ENCODE results near the gene ENTREP3.

- peak; percentile 81 to 94 (median 85) for TF ChIP-seq CTCF (IDR thresholded peaks at IDR 0.05)
- TF ChIP-seq POLR2A (IDR thresholded peaks at IDR 0.05) = no peak
These were observed 22.0 kb upstream of the ENTREP3 start, which contains the start of gene HCN3 for GRCh38 chr1:155277070-155277901.
